Neural cell (in vitro differentiated cells): ENCODE data around the gene TRAPPC5. TPM values are rescaled to one million over a fixed set of nuclear protein-coding genes. Genes with fewer than 3 reads are reported as not detected.

ENCODE experiments used
- H2AFZ ChIP-seq: fragments of 200-600, 300-800 bp; sonication (generic), shearing (Covaris generic); 2 replicates; pipeline ENCODE4 v1.6.0; 2014; ENCODE audit warnings: low read depth, mild to moderate bottlenecking, antibody characterized with exemption, low read length, moderate library complexity
- H3F3A ChIP-seq: fragments of 200-600 bp; shearing (Covaris generic); 2 replicates; pipeline ENCODE4 v1.6.1; 2016; ENCODE audit warnings: mild to moderate bottlenecking, moderate library complexity, mixed read lengths, antibody characterized with exemption, low read length; ENCODE audit not compliant: insufficient read depth, poor library complexity, severe bottlenecking
- H3K27ac ChIP-seq: fragments of 200-600, 300-800 bp; sonication (generic), shearing (Covaris generic); 2 replicates; pipeline ENCODE4 v1.5.1; 2014; ENCODE audit warnings: mild to moderate bottlenecking, low read length, moderate library complexity
- H3K27me3 ChIP-seq: fragments of 300-800, 200-600 bp; sonication (generic), shearing (Covaris generic); 2 replicates; pipeline ENCODE4 v1.6.0; 2014; ENCODE audit warnings: mild to moderate bottlenecking, low read depth, low read length, moderate library complexity; ENCODE audit not compliant: insufficient read depth
- H3K36me3 ChIP-seq: fragments of 300-800, 200-600 bp; sonication (generic), shearing (Covaris generic); 2 replicates; pipeline ENCODE4 v1.5.1; 2014; ENCODE audit warnings: mild to moderate bottlenecking, antibody characterized with exemption, low read length, moderate library complexity; ENCODE audit not compliant: insufficient read depth
- H3K4me2 ChIP-seq: fragments of 300-800, 200-600 bp; sonication (generic), shearing (Covaris generic); 2 replicates; pipeline ENCODE4 v1.6.0; 2014; ENCODE audit warnings: mild to moderate bottlenecking, low read length
- H3K4me3 ChIP-seq: fragments of 300-800, 200-600 bp; sonication (generic), shearing (Covaris generic); 2 replicates; pipeline ENCODE4 v1.5.1; 2014; ENCODE audit warnings: mild to moderate bottlenecking, low read length, moderate library complexity
- H3K79me2 ChIP-seq: fragments of 200-600 bp; shearing (Covaris generic); replicated peaks from 2 replicates; pipeline ENCODE4 v1.6.0; 2014; ENCODE audit warnings: mild to moderate bottlenecking, low read length, moderate library complexity; ENCODE audit not compliant: insufficient read depth
- H3K9ac ChIP-seq: fragments of 300-800, 200-600 bp; sonication (generic), shearing (Covaris generic); 2 replicates; pipeline ENCODE4 v1.6.1; 2016; ENCODE audit warnings: mild to moderate bottlenecking, low read length, mixed read lengths
- H3K9me2 ChIP-seq: fragments of 200-600 bp; shearing (Covaris generic); 2 replicates; pipeline ENCODE4 v1.6.1; 2016; ENCODE audit warnings: mild to moderate bottlenecking, low read length, mixed read lengths; ENCODE audit not compliant: insufficient read depth
- H3K9me3 ChIP-seq: fragments of 200-600, 300-800 bp; sonication (generic), shearing (Covaris generic); 2 replicates; pipeline ENCODE4 v1.6.1; 2016; ENCODE audit warnings: mild to moderate bottlenecking, mixed run types, low read length, moderate library complexity, mixed read lengths
- H4K20me1 ChIP-seq: fragments of 200-600 bp; shearing (Covaris generic); 2 replicates; pipeline ENCODE4 v1.6.1; 2016; ENCODE audit warnings: mild to moderate bottlenecking, mixed run types; ENCODE audit not compliant: insufficient read depth
- CTCF ChIP-seq: fragments of 450-650 bp; IDR thresholded peaks from 2 replicates; pipeline ENCODE4 v1.5.1; 2014; ENCODE audit warnings: antibody characterized with exemption, mild to moderate bottlenecking, moderate library complexity; ENCODE audit not compliant: poor library complexity, severe bottlenecking
- EP300 ChIP-seq: fragments of 450-650 bp; conservative IDR thresholded peaks from 2 replicates; pipeline ENCODE4 v1.6.1; 2014; ENCODE audit warnings: antibody characterized with exemption, mild to moderate bottlenecking, moderate library complexity; ENCODE audit not compliant: poor library complexity, severe bottlenecking
- EZH2 ChIP-seq: fragments of 200-600, 300-800 bp; shearing (Covaris generic), sonication (generic); IDR thresholded peaks from 2 replicates; pipeline ENCODE4 v1.6.1; 2014; ENCODE audit warnings: antibody characterized with exemption, low read length, borderline replicate concordance, mild to moderate bottlenecking; ENCODE audit not compliant: insufficient read depth, poor library complexity, severe bottlenecking
- MXI1 ChIP-seq: fragments of 450-650 bp; conservative IDR thresholded peaks from 2 replicates; pipeline ENCODE4 v1.6.1; 2014; ENCODE audit warnings: antibody characterized with exemption, mild to moderate bottlenecking; ENCODE audit not compliant: poor library complexity, severe bottlenecking
- POLR2AphosphoS5 ChIP-seq: IDR thresholded peaks from 2 replicates; pipeline ENCODE4 v1.6.1; 2012
- SMC3 ChIP-seq: fragments of 450-650 bp; conservative IDR thresholded peaks from 2 replicates; pipeline ENCODE4 v1.6.1; 2014; ENCODE audit warnings: antibody characterized with exemption, mild to moderate bottlenecking, moderate library complexity; ENCODE audit not compliant: poor library complexity
- polyA plus RNA-seq: library from polyadenylated mRNA; depleted of rRNA; stranded (reverse); fragments of >200 nt; gene quantifications from 2 replicates; pipeline ENCODE4 v1.2.3, GENCODE V29; 2014

TRAPPC5 gene
- polyA plus RNA-seq, 1 donor from 2014 or later, result 88.5 TPM

- peak overlapping the region; percentile 100 for H3K4me3 ChIP-seq
- peaks cover 8% of the 10 kb centered on the region for H3K79me2 ChIP-seq
- H3K27me3 ChIP-seq, result no peaks in the 10 kb centered on the region
- no peaks in the 10 kb centered on the region for H3K9me3 ChIP-seq
- H3K9ac ChIP-seq, result peak overlapping the region; percentile 86
- H4K20me1 ChIP-seq, result no peaks in the 10 kb centered on the region
- no peaks in the 10 kb centered on the region for H3F3A ChIP-seq
- H3K27ac ChIP-seq, result peak overlapping the region; percentile 64
- H2AFZ ChIP-seq, result peak overlapping the region; percentile 56
- H3K4me2 ChIP-seq, result peak overlapping the region; percentile 11
- TF ChIP-seq MXI1 (no peak), EZH2 (no peak), SMC3 (peak; percentile 18), CTCF (peak; percentile 53)
- no peaks in the 10 kb centered on the region for H3K9me2 ChIP-seq
- H3K36me3 ChIP-seq, result no peaks in the 10 kb centered on the region
Measured at GRCh38 chr19:7681340-7682174, 924 bp downstream of the TRAPPC5 start.

- Histone ChIP-seq H3K36me3 (no peaks in the 10 kb centered on the region), H3K4me3 (peak overlapping the region; percentile 100), H4K20me1 (no peaks in the 10 kb centered on the region), H3K9ac (no peak overlapping the region), H3K4me2 (no peak overlapping the region), H3K27ac (no peak overlapping the region), H3F3A (no peaks in the 10 kb centered on the region), H2AFZ (no peak overlapping the region), H3K79me2 (peaks cover 8% of the 10 kb centered on the region), H3K9me3 (no peaks in the 10 kb centered on the region), H3K9me2 (no peaks in the 10 kb centered on the region), H3K27me3 (no peaks in the 10 kb centered on the region)
- TF ChIP-seq EP300, result no peak
- TF ChIP-seq MXI1, result no peak
- no peak for TF ChIP-seq POLR2AphosphoS5
- no peak for TF ChIP-seq CTCF
Measured at GRCh38 chr19:7682175-7682855, 1.7 kb downstream of the TRAPPC5 start.
